ENCODE results near the gene GSDME.

- TF ChIP-seq, protein P1, sequence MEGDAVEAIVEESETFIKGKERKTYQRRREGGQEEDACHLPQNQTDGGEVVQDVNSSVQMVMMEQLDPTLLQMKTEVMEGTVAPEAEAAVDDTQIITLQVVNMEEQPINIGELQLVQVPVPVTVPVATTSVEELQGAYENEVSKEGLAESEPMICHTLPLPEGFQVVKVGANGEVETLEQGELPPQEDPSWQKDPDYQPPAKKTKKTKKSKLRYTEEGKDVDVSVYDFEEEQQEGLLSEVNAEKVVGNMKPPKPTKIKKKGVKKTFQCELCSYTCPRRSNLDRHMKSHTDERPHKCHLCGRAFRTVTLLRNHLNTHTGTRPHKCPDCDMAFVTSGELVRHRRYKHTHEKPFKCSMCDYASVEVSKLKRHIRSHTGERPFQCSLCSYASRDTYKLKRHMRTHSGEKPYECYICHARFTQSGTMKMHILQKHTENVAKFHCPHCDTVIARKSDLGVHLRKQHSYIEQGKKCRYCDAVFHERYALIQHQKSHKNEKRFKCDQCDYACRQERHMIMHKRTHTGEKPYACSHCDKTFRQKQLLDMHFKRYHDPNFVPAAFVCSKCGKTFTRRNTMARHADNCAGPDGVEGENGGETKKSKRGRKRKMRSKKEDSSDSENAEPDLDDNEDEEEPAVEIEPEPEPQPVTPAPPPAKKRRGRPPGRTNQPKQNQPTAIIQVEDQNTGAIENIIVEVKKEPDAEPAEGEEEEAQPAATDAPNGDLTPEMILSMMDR (IDR thresholded peaks at IDR 0.05 in 4 of 5, conservative IDR thresholded peaks at IDR 0.05 in 1 of 5): no peak
- no peak for TF ChIP-seq POLR2A (IDR thresholded peaks at IDR 0.05)
Measured at GRCh38 chr7:24734306-24734705, 23.0 kb downstream of the GSDME start.
